SK-N-SH treated with all-trans-retinoic acid at 6 μM for 48 hours (cell line): ENCODE data around the gene BBS9.

ENCODE experiments used
- CSDC2 ChIP-seq: fragments of 250-450 bp; sonication (Bioruptor Pico); IDR thresholded peaks from 2 replicates; pipeline ENCODE4 v1.5.0; 2020; ENCODE audit warnings: mild to moderate bottlenecking, moderate library complexity
- ISL1 ChIP-seq: fragments of 250-450 bp; sonication (Bioruptor Pico); IDR thresholded peaks from 2 replicates; pipeline ENCODE4 v2.1.2; 2022; ENCODE audit warnings: mild to moderate bottlenecking, moderate library complexity
- OSR1 ChIP-seq: fragments of 250-450 bp; sonication (Bioruptor Pico); IDR thresholded peaks from 2 replicates; pipeline ENCODE4 v1.8.0; 2022; ENCODE audit warnings: moderate library complexity, mild to moderate bottlenecking, inconsistent platforms
- PATZ1 ChIP-seq: fragments of 250-450 bp; sonication (Bioruptor Pico); IDR thresholded peaks from 2 replicates; pipeline ENCODE4 v1.8.0; 2020; ENCODE audit warnings: mild to moderate bottlenecking, moderate library complexity, borderline replicate concordance
- PPARA ChIP-seq: fragments of 250-450 bp; sonication (Bioruptor Pico); IDR thresholded peaks from 2 replicates; pipeline ENCODE4 v1.5.0; 2020; ENCODE audit warnings: mild to moderate bottlenecking, borderline replicate concordance
- SNAI2 ChIP-seq: fragments of 250-450 bp; sonication (Bioruptor Pico); IDR thresholded peaks from 2 replicates; pipeline ENCODE4 v1.5.0; 2020; ENCODE audit warnings: mild to moderate bottlenecking, moderate library complexity
- ZNF8 ChIP-seq: fragments of 450-650 bp; formaldehyde crosslinking; IDR thresholded peaks from 2 replicates; pipeline ENCODE4 v1.5.0; 2020; ENCODE audit warnings: mild to moderate bottlenecking, moderate library complexity
- TF ChIP-seq, protein P1 (sequence below): fragments of 250-450 bp; sonication (Bioruptor Pico); IDR thresholded peaks from 2 replicates; pipeline ENCODE4 v1.5.1; 2021; ENCODE audit warnings: mild to moderate bottlenecking, moderate library complexity
- TF ChIP-seq, protein P2 (sequence below): fragments of 250-450 bp; sonication (Bioruptor Pico); IDR thresholded peaks from 2 replicates; pipeline ENCODE4 v1.8.0; 2021; ENCODE audit warnings: low read depth, mild to moderate bottlenecking, moderate library complexity, borderline replicate concordance

DNA sequence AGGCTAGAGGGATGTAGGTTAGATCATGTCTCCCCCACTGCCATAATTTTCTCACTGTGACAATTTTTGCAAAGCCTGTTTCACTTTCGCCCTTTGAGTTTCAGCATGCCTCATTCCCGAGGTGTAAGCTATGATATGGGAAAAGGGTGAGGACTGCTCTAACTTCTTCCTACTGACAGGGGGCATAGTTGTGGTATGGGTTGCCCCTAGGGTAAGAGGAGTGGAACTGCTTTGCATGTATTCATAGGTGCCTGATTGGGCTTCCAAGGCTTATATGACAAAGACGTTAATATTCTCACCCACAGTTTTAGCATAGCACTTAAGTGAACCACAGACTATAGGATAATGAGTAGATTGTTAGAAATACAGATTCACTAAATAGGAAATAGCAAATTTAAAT is 148.7 kb downstream of the BBS9 start:
- no peak for TF ChIP-seq ISL1 (CRISPR knock-in tag)
- TF ChIP-seq, protein P1, sequence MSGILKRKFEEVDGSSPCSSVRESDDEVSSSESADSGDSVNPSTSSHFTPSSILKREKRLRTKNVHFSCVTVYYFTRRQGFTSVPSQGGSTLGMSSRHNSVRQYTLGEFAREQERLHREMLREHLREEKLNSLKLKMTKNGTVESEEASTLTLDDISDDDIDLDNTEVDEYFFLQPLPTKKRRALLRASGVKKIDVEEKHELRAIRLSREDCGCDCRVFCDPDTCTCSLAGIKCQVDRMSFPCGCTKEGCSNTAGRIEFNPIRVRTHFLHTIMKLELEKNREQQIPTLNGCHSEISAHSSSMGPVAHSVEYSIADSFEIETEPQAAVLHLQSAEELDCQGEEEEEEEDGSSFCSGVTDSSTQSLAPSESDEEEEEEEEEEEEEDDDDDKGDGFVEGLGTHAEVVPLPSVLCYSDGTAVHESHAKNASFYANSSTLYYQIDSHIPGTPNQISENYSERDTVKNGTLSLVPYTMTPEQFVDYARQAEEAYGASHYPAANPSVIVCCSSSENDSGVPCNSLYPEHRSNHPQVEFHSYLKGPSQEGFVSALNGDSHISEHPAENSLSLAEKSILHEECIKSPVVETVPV (CRISPR knock-in tag) = no peak
- TF ChIP-seq, protein P2, sequence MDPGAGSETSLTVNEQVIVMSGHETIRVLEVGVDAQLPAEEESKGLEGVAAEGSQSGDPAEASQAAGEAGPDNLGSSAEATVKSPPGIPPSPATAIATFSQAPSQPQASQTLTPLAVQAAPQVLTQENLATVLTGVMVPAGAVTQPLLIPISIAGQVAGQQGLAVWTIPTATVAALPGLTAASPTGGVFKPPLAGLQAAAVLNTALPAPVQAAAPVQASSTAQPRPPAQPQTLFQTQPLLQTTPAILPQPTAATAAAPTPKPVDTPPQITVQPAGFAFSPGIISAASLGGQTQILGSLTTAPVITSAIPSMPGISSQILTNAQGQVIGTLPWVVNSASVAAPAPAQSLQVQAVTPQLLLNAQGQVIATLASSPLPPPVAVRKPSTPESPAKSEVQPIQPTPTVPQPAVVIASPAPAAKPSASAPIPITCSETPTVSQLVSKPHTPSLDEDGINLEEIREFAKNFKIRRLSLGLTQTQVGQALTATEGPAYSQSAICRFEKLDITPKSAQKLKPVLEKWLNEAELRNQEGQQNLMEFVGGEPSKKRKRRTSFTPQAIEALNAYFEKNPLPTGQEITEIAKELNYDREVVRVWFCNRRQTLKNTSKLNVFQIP (CRISPR knock-in tag) = no peak
- TF ChIP-seq CSDC2 (CRISPR knock-in tag) = no peak
- TF ChIP-seq ZNF8 (CRISPR knock-in tag) = no peak
- no peak for TF ChIP-seq OSR1 (CRISPR knock-in tag)
- TF ChIP-seq SNAI2 (CRISPR knock-in tag) = no peak
- no peak for TF ChIP-seq PATZ1
- no peak for TF ChIP-seq PPARA (CRISPR knock-in tag)
